Esophagus squamous epithelium (tissue), 4 donors: ENCODE data around the gene FMO4.

Source experiments
- POLR2A ChIP-seq, 4 donors: fragments of 450-650 bp; IDR thresholded peaks; one replicate each; pipeline ENCODE4 v1.6.1; 2017; ENCODE audit warnings: antibody characterized with exemption in 4 of 4, mild to moderate bottlenecking in 4 of 4, moderate library complexity in 3 of 4
- TF ChIP-seq, protein P1 (sequence below), 6 experiments: fragments of 450-650 bp in 4 of 6; fragments of 200-600 bp in 2 of 6; sonication (generic) in 2 of 6; IDR thresholded peaks; one replicate each; pipeline ENCODE4 v1.5.1; 2016 to 2019; ENCODE audit warnings: antibody characterized with exemption in 6 of 6, mild to moderate bottlenecking in 4 of 6, moderate library complexity in 4 of 6

DNA sequence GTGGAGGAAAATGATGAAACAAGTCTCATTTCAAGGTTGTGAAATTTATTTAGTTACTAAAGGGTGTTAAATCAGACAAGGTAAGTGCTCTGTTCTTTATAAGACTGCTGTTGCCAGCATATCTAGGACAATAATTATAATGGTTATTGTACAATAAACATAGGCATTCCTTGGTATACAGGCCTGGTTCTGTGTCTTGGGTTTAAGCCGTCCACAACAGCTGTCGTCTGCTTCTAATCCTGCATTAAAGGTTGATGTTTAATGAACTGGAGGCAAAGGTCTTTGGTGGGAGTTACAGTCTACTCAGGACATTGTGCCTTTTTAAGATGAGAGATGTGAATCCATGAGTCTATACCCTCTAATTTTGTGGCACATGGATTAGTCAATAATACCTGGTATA lies 23.4 kb upstream of the FMO4 start:
- no peak for TF ChIP-seq POLR2A (IDR thresholded peaks at IDR 0.05)
- TF ChIP-seq, protein P1, sequence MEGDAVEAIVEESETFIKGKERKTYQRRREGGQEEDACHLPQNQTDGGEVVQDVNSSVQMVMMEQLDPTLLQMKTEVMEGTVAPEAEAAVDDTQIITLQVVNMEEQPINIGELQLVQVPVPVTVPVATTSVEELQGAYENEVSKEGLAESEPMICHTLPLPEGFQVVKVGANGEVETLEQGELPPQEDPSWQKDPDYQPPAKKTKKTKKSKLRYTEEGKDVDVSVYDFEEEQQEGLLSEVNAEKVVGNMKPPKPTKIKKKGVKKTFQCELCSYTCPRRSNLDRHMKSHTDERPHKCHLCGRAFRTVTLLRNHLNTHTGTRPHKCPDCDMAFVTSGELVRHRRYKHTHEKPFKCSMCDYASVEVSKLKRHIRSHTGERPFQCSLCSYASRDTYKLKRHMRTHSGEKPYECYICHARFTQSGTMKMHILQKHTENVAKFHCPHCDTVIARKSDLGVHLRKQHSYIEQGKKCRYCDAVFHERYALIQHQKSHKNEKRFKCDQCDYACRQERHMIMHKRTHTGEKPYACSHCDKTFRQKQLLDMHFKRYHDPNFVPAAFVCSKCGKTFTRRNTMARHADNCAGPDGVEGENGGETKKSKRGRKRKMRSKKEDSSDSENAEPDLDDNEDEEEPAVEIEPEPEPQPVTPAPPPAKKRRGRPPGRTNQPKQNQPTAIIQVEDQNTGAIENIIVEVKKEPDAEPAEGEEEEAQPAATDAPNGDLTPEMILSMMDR (IDR thresholded peaks at IDR 0.05), result no peak
